ENCODE data around the gene C1QB.

C1QB gene

GRCh38 chr1:22660716-22661241, 7.7 kb downstream of the C1QB start:
- TF ChIP-seq, protein P1, sequence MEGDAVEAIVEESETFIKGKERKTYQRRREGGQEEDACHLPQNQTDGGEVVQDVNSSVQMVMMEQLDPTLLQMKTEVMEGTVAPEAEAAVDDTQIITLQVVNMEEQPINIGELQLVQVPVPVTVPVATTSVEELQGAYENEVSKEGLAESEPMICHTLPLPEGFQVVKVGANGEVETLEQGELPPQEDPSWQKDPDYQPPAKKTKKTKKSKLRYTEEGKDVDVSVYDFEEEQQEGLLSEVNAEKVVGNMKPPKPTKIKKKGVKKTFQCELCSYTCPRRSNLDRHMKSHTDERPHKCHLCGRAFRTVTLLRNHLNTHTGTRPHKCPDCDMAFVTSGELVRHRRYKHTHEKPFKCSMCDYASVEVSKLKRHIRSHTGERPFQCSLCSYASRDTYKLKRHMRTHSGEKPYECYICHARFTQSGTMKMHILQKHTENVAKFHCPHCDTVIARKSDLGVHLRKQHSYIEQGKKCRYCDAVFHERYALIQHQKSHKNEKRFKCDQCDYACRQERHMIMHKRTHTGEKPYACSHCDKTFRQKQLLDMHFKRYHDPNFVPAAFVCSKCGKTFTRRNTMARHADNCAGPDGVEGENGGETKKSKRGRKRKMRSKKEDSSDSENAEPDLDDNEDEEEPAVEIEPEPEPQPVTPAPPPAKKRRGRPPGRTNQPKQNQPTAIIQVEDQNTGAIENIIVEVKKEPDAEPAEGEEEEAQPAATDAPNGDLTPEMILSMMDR (IDR thresholded peaks at IDR 0.05; ENCODE audit: insufficient read depth, low read length) = no peak
- no peak for TF ChIP-seq SPI1 (IDR thresholded peaks at IDR 0.05; ENCODE audit: borderline replicate concordance, low read depth)
- TF ChIP-seq REST (IDR thresholded peaks at IDR 0.05; ENCODE audit: insufficient replicate concordance, low read depth) = no peak
- no peak for TF ChIP-seq GABPA (IDR thresholded peaks at IDR 0.05; ENCODE audit: low read depth)
- TF ChIP-seq POLR2AphosphoS5 (IDR thresholded peaks at IDR 0.05; ENCODE audit: low read depth) = no peak
- H3K27ac ChIP-seq (replicated peaks) = no peak overlapping the region
- H3K27me3 ChIP-seq (ENCODE audit: insufficient read depth, poor library complexity, severe bottlenecking) = no peaks in the 10 kb centered on the region
- H3K4me3 ChIP-seq (replicated peaks; ENCODE audit: insufficient read depth, low read length) = no peak overlapping the region
- no peak for DNase-seq (ENCODE audit: low read depth in 1 of 2, low spot score in 1 of 2)

- no peak overlapping the region for H3K4me3 ChIP-seq (replicated peaks; ENCODE audit: insufficient read depth, low read length)
- no peak for TF ChIP-seq GABPA (IDR thresholded peaks at IDR 0.05; ENCODE audit: low read depth)
- TF ChIP-seq POLR2AphosphoS5 (IDR thresholded peaks at IDR 0.05; ENCODE audit: low read depth) = no peak
- no peak for TF ChIP-seq REST (IDR thresholded peaks at IDR 0.05; ENCODE audit: insufficient replicate concordance, low read depth)
- TF ChIP-seq, protein P1 (IDR thresholded peaks at IDR 0.05; ENCODE audit: insufficient read depth, low read length) = no peak
- no peak for TF ChIP-seq SPI1 (IDR thresholded peaks at IDR 0.05; ENCODE audit: borderline replicate concordance, low read depth)
- no peaks in the 10 kb centered on the region for H3K27me3 ChIP-seq (ENCODE audit: insufficient read depth, poor library complexity, severe bottlenecking)
- DNase-seq (ENCODE audit: low read depth in 1 of 2, low spot score in 1 of 2) = no peak
- H3K27ac ChIP-seq (replicated peaks) = no peak overlapping the region
Measured at GRCh38 chr1:22661880-22662279, 8.8 kb downstream of the C1QB start.

DNA sequence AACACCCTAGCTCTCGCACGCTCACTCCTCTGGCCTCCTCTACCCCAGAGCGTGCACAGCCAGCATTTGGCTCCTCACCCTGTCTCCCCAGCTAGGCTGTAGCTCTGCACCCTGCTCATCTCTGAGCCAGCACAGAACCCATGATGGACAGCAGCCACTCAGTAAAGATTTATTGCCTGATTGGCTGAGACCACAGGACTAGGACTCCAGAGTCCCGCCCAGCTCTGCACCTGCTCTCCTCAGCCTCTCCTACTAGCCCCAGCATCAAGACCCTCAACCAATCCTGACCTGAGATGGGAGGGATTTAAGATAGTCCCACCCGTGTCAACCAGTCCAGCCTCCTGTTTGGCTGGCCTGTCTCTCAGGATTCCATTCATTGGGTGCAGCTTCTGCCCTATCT, 9.3 kb downstream of the C1QB start:
- H3K27me3 ChIP-seq (ENCODE audit: insufficient read depth, poor library complexity, severe bottlenecking) = no peaks in the 10 kb centered on the region
- H3K27ac ChIP-seq (replicated peaks) = no peak overlapping the region
- no peak overlapping the region for H3K4me3 ChIP-seq (replicated peaks; ENCODE audit: insufficient read depth, low read length)
- no peak for DNase-seq (ENCODE audit: low read depth in 1 of 2, low spot score in 1 of 2)
- no peak for TF ChIP-seq REST (IDR thresholded peaks at IDR 0.05; ENCODE audit: insufficient replicate concordance, low read depth)

Data from HL-60 (cell line).